Suppressor macrophage treated with lipopolysaccharide for 1 hour (primary cell): ENCODE results near the gene PRR29.

Experiments used
- DNase-seq, 3 donors: peaks; one replicate each; pipeline ENCODE4 v3.0.0-alpha.2; 2020 to 2022

Gene PRR29

GRCh38 chr17:64051153-64051552, 53.0 kb downstream of the PRR29 start:
- no peak for DNase-seq

GRCh38 chr17:64053101-64053500, 55.0 kb downstream of the PRR29 start:
- DNase-seq, result no peak
